GM21526 (cell line): ENCODE data around the gene USP47.

ENCODE experiments used
- ATAC-seq: cut with Tn5 transposase; IDR thresholded peaks from one replicate; pipeline ENCODE4 v1.9.1; 2021; ENCODE audit warnings: moderate library complexity; ENCODE audit not compliant: unreplicated experiment, low FRiP score

The USP47 gene

DNA sequence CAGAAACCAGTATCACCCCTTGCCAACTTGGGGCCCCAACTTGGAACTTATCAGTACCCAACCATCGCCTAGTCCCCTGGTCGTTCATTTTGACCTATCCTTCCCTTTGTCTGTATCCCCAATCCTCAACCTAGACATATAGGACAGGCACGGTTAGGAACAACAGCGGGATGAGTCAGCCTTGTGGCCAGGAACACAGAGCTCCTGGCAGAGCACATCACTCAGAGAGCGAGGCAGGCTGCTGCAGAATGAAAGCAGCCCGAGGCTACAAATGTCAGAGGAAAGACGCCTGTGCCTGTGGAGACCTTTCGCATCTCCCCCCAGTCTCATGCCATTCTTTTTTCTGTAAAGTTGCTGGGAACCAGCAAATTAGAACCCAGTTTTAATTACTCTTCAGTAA lies 152.1 kb downstream of the USP47 start:
- no peak for ATAC-seq

DNA sequence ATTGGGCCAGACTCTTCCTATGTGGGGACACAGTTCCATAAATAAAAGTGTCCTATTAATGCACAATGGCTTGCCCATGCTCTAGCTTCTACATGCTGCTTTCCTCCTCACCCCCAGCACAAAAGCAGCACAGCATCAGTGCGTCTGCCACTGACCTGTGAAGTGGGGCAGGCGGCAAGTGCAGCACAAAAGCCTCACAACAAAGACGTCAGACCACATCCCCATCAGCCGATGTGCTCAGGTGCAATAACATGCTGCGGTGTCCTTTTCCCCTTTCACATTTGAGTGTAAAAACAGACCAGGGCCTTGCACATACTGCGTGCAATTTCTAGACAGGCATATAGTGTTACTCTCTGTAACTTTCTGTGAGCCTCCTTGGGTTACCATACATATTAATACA lies 153.8 kb downstream of the USP47 start:
- ATAC-seq: no peak

DNA sequence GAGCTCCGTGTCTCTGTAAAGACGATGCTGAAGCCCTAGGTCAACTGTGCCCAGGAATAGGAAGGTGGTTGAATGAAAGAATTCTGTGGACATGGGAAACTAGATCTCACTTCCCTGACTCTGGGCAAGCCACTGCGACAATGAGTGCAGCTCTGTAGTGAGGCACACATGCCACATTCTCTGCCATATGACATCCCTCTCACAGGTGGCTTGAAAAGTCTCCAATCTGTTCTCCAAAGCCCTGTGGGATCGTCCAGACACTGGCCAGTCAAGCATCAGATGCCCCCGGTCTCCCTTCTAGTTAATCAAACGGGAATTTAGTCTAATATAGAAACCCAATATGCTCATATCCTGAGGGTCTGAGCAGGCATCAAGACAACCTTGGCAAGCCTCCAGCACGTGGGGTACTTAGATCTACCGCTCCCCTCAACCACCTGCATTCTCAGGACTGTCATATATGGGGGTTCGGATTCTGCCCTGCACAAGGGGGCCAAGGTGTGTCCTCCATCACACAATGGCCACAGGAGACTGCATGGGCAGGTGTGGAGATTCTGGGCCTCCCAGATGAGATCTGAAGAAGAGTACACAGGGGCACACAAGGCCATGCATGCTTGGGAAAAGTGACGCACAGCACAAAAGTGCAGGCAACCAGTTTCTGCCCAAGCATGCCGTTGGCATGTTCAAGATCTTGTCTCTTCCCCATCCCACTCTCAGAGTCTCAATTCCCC lies 154.7 kb downstream of the USP47 start:
- no peak for ATAC-seq

DNA sequence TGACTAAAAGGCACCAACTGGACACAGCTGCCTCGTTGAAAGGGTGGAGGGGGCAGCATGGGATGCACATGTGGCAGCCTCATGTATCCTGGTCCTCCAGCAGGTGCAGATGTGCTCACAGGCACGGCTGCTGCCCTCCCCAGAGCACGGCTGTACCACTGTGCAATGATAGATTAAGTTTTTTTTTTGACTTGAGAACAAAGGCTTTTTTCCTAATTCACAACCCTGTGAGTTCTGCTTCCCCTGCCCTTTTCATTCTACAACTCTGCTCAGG lies 155.2 kb downstream of the USP47 start:
- ATAC-seq: no peak

DNA sequence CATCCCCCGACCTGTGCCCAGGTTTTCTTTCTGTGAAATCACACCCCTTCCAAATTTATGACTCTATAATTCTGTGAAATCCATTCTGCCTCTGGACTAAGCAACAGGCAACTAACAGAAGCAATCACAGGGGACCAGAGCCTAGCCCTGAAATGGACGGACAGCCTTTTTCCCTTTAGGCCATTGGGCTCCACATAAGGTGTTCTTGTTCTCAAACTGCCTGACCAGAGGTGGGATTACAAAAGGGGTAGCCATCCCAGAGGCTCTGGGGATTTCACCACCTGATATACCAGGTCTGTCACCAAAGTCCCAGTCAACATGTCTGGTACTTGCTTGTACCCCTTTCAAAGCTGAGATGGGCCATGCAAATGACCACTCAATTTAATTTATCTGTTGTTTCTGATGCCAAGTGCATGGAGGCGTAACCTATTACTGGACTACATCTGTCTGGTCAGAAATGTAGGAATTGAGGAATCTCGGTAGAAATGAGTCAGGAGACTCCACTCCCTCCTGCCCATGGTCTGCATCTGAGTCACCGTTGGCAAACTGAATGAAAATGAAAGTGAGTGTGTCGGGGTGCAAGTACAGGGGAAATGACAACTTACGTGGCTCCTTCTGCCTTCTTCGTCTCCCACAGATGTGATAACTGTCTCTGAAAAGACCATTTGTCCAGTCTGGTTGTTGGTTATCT lies 156.5 kb downstream of the USP47 start:
- ATAC-seq: no peak

DNA sequence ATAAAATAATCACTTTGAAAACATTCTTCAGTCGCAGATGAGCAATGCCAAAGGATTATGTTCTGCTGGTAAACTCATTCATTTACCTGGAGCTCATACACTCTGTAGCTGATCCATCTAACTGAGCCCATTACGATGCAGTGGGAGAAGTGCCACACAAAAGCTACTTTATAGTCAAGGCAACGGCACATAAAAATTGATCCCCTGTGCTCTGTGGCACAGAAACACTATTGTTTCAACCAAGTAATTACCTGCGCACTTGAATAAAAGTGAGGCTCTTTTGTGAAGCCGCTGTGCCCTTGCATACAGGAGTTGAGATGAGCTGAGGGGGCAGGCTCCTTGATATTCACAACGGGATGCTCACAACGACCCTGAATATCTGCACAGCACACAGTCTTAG lies 159.4 kb downstream of the USP47 start:
- no peak for ATAC-seq

DNA sequence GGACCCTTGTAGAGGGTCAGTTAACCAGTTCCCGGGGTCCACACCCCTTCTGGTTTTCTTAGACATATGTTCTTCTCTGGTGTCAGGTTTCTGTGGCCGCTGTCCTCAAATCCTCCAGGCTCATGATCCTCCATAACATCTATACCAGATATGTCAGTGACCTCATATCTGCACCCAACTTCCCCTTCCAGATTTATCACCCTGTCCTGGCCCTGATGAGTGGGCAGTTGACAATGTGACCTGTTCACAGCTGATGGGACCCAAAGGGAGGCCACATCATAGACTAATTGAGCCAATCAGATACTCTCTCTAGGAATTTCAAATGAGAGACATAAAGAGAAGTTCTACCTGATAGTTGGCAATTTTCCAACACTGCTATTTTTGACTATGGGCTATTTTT lies 161.6 kb downstream of the USP47 start:
- ATAC-seq: no peak

DNA sequence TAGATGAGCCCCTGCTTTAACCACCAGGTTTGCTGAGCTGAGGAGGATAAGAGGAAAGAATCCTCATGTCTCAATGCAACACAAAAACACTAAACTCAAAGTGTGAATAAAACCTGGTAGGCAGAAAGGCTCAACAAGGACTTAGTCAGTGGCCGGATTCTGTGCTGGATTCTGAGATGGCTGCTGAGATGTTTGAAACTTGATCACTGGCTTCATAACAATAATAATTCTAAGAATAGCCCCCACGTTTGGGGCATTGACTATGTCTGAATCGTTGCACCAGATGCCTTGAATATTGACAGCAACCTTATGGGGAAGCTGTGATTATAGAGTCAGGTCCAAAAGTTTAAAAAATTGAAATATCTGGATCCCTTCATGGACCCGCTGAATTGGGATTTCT lies 162.0 kb downstream of the USP47 start:
- ATAC-seq: no peak

DNA sequence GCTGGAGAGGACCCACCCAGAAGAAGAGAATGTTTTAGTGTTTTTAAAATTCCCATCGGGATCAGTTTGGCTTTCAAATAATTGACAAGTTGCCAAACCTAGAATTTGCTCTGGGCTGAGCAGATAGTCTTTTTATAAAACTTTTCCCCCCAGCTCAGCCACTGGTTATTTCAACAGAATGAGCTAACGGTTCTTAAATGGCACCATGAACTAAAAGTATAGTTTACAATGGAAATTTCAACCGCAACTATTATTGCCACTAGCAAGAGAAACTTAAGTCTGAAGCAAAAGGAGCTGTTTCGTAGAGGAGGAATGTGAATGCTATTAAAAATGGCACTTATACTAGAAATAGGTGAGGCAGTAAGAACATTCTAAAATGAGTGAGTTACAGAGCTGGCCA lies 163.3 kb downstream of the USP47 start:
- ATAC-seq: no peak

DNA sequence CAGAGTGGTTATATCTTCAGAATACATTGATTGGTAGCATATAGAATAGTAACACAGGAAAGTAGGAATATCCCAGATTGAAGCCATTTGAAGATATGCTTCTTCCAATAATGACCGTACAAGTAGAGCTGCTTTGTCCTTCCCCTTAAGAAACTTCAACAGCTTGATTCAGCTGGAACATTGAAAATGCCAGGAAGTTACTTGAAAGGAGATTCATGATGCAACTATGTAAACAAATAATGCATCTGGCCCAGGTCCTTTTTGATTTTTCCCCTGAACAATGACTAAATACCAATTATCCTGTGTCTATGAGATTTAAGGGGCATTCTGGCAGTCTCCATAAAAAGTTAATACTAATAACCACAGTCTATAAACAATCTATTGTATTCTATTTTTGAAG lies 163.7 kb downstream of the USP47 start:
- ATAC-seq: no peak

DNA sequence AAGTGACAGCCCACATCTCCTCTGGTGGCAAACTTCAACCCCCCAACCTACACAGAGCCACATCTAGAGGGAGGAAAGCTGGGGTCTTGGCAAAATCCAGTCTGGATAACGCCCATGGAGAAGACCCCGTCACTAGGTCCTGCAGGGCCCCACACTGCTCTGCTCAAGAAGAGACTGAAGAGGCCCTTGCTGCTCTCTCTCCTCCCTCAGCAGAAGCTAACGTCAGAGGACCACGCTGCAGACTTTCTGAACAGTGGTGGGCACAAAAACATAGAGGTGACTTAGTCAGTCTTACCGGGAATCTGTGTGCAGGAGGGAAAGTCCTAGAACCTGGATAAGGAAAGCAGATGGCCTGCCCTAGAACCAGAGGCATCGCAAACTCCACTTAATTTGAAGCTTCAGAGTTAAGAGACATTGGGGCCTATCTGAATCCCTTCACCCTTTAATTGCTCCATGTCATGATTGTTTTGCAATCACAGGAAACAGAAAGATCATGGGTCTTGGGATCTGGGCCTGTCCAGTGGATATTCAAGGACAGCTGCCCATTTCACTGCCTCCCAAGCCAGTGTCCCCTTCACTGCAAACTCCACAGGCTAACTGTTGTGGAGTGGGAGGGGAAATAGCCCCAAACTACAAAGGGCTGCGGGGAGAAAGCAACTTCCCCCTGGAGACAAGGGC lies 164.9 kb downstream of the USP47 start:
- ATAC-seq: no peak

DNA sequence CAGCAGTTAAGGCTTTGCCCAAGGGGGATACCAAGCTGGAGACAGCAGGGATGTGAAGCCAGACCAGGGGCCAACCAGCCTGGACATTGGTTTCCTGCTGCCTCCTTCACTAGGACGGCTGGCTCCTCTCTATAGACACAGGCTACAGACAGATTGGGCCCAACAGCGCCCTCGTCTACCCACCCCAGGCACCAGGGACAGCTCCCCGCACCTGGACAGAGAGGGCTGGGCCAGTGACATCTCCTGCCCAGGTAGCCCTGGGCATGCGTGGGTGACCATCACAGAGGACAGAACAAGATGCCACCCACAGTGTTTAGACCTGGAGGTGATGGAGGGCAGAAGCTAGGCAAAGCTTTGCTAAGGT lies 165.4 kb downstream of the USP47 start:
- no peak for ATAC-seq

DNA sequence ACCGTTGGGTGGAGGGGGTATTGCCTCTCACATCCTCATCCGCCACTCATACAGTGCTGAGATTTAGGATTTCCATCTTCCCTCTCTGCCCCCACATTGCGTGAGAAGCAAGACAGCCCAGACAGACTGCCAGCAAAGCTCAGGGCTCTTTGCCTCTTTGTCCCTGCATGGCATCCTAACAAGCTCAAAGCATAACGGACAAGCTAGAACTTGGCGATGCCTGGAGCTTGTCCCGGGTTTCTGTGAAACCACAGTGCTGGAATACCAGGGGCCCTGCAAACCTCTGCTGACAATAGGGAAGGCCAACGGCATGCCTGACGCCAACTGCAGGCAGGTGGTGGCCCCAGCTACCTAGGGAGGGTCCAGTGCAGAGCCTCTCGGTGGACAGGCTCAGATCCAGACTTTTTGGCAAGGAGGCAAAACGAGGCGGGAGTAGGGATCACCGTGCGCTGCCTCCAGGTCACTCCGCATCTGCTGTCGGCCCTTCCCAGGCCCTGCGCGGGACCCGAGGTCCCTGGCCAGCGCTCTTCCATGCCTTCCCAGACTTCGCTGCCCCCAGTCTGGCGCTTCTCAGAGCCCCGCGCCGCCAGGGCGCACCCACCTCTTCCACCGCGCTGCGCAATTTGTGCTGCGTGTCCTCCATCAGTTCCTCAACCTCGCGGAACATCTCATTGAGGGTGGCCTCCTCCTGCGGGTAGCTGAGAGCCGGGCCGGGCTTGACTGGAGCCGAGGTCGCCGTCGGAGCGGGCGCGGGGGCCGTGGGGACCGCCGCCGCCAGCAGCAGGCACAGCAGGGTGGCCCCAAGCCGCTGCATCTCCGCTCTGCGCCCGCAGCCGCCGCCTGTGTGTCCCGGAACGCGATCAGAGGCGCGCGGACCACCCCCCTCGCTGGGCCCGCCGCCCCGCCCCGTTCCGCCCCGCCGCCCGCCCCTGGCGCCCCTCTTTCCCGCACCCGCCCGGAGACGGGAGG lies 166.3 kb downstream of the USP47 start, which contains the start of gene DKK3:
TSS of gene DKK3 (minus strand) at position 858 of the 969 bp plus-strand sequence. CDS start at position 814, 44 bp downstream.
- ATAC-seq: no peak
